Lower leg skin (tissue), 3 donors: ENCODE measurements around the gene CUL9.

Source experiments
- CTCF ChIP-seq, 3 donors: fragments of 450-650 bp; IDR thresholded peaks; one replicate each; pipeline ENCODE4 v1.5.1; 2016; ENCODE audit warnings: antibody characterized with exemption in 3 of 3, mild to moderate bottlenecking in 3 of 3, moderate library complexity in 2 of 3
- POLR2A ChIP-seq, 2 donors: fragments of 450-650 bp; IDR thresholded peaks; one replicate each; pipeline ENCODE4 v1.6.1; 2016 to 2017; ENCODE audit warnings: antibody characterized with exemption in 2 of 2, mild to moderate bottlenecking in 1 of 2, moderate library complexity in 1 of 2

GRCh38 chr6:43217351-43217750 lies 35.4 kb downstream of the CUL9 start:
- TF ChIP-seq POLR2A (IDR thresholded peaks at IDR 0.05) = no peak
- no peak for TF ChIP-seq CTCF (IDR thresholded peaks at IDR 0.05)
